ENCODE results near the gene INPP5F. TPM values are rescaled to one million over a fixed set of nuclear protein-coding genes. Genes with fewer than 3 reads are reported as not detected.

INPP5F gene
- total RNA-seq, 1 donor from 2014 or later, result 46.1 TPM

GRCh38 chr10:119713744-119714483 lies 11.9 kb upstream of the INPP5F start:
- no peak for TF ChIP-seq CTCF (IDR thresholded peaks at IDR 0.05; ENCODE audit: unreplicated experiment)
- Mint-ChIP-seq H3K27ac (no peak overlapping the region), H3K9me3 (ENCODE audit: low read depth) (peaks cover 7% of the 10 kb centered on the region), H3K4me3 (ENCODE audit: low read depth) (no peak overlapping the region), H3K36me3 (ENCODE audit: insufficient read depth) (no peaks in the 10 kb centered on the region), H3K4me1 (ENCODE audit: low read depth) (no peaks in the 10 kb centered on the region), H3K27me3 (no peaks in the 10 kb centered on the region)
- DNase-seq (ENCODE audit: low spot score, unreplicated experiment), result no peak

DNA sequence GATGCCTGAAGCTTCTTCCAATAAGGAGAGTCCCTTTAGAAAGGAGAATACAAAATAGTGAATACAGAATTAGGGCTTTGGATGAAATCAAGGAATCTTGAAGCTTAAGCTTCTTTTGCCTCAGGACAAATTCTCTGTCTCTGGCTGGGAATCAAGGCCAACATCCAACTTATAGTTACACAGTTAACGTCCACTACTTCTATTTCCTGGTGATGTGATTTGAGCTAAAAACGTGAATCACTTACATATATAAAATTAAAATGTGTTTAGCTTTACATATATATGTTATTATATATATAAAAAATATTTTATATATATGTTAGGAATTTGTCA lies 11.4 kb upstream of the INPP5F start:
- no peak for TF ChIP-seq CTCF (IDR thresholded peaks at IDR 0.05; ENCODE audit: unreplicated experiment)
- Mint-ChIP-seq H3K27me3 (no peaks in the 10 kb centered on the region), H3K27ac (no peak overlapping the region), H3K9me3 (ENCODE audit: low read depth) (peaks cover 7% of the 10 kb centered on the region), H3K4me1 (ENCODE audit: low read depth) (no peaks in the 10 kb centered on the region), H3K36me3 (ENCODE audit: insufficient read depth) (no peaks in the 10 kb centered on the region), H3K4me3 (ENCODE audit: low read depth) (no peak overlapping the region)
- DNase-seq (ENCODE audit: low spot score, unreplicated experiment), result no peak

DNA sequence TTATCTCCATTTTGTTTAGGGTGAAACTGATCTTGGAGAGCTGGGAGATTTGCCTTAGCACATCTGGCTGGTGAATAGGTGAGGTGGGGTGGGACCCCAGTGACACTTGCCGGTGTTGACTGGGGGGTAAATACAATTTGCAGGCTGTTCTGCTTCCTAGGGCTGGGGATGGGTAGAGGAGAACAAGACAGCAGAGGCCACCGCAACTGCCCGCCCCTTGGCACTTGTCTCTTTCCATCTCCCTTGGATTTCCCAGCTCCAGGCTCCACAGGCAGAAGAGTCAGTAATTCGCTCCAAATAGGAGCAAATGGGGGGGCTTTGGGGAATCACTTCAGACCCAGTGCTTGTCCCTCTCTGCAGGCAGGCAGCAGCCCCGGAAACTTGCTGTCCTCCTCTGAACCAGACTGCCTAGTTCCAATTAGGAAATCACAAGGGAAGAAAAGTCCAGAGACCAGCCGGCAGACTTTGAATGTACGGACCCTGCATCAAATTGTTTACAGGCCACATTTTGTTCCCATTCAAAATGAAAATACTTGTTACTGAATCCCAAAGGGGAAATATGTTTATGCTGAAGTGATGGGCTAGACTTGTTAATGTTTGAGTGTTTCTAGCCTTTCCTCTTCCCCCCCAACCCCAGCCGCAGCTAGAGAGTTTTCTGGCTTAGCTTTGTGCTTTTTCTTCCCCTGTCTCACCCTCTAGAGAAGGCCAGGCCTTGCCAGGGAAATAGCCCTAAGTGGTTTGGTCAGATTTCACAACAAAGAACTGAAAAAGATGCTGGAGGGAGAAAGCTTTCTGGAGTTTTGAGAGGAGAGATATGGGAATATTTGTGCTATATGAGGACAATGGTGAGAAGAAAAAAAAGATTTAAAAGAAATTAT lies 10.0 kb upstream of the INPP5F start:
- Mint-ChIP-seq H3K4me1 (ENCODE audit: low read depth) (no peaks in the 10 kb centered on the region), H3K4me3 (ENCODE audit: low read depth) (no peak overlapping the region), H3K27ac (peak overlapping the region; percentile 76), H3K27me3 (no peaks in the 10 kb centered on the region), H3K9me3 (ENCODE audit: low read depth) (peaks cover 3% of the 10 kb centered on the region), H3K36me3 (ENCODE audit: insufficient read depth) (no peaks in the 10 kb centered on the region)
- no peak for TF ChIP-seq CTCF (IDR thresholded peaks at IDR 0.05; ENCODE audit: unreplicated experiment)
- no peak for DNase-seq (ENCODE audit: low spot score, unreplicated experiment)

DNA sequence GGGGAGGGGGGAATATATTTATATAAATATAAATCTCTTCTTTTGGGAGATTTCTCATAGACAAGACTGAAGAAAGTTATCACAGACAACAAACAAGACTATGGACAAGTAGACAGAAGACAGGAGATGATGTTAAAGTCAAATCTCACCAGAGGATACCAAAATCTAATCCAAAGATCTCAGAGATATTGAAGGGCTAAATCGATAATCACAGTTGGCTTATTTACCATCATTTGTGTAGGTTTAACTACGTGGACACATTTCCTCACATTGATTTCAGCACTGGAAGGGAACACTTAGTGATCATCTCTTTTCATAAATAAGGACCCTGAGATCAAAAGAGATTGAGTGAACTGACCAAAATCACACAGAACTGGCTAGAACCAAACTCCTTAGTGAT lies 2.7 kb upstream of the INPP5F start:
- peaks cover 21% of the 10 kb centered on the region for H3K4me1 Mint-ChIP-seq (ENCODE audit: low read depth)
- H3K4me3 Mint-ChIP-seq (ENCODE audit: low read depth), result no peak overlapping the region
- H3K27ac Mint-ChIP-seq, result no peak overlapping the region
- no peaks in the 10 kb centered on the region for H3K27me3 Mint-ChIP-seq
- H3K36me3 Mint-ChIP-seq (ENCODE audit: insufficient read depth), result no peaks in the 10 kb centered on the region
- TF ChIP-seq CTCF (IDR thresholded peaks at IDR 0.05; ENCODE audit: unreplicated experiment), result no peak
- no peaks in the 10 kb centered on the region for H3K9me3 Mint-ChIP-seq (ENCODE audit: low read depth)
- DNase-seq (ENCODE audit: low spot score, unreplicated experiment), result no peak

GRCh38 chr10:119723624-119724023 lies 2.2 kb upstream of the INPP5F start:
- no peaks in the 10 kb centered on the region for H3K9me3 Mint-ChIP-seq (ENCODE audit: low read depth)
- no peaks in the 10 kb centered on the region for H3K27me3 Mint-ChIP-seq
- DNase-seq (ENCODE audit: low spot score, unreplicated experiment), result no peak
- peaks cover 21% of the 10 kb centered on the region for H3K4me1 Mint-ChIP-seq (ENCODE audit: low read depth)
- no peak overlapping the region for H3K4me3 Mint-ChIP-seq (ENCODE audit: low read depth)
- H3K36me3 Mint-ChIP-seq (ENCODE audit: insufficient read depth), result no peaks in the 10 kb centered on the region
- peak overlapping the region; percentile 86 for H3K27ac Mint-ChIP-seq
- no peak for TF ChIP-seq CTCF (IDR thresholded peaks at IDR 0.05; ENCODE audit: unreplicated experiment)

Measured in progenitor cell of endocrine pancreas (in vitro differentiated cells).